Limb (tissue), 2 donors: Measurements from ENCODE around the gene TRPV5.

ENCODE experiments used
- DNase-seq, 2 donors: peaks; one replicate each; pipeline ENCODE4 v3.0.0-alpha.2; 2016; ENCODE audit errors: extremely low spot score in 2 of 2

TRPV5 gene

DNA sequence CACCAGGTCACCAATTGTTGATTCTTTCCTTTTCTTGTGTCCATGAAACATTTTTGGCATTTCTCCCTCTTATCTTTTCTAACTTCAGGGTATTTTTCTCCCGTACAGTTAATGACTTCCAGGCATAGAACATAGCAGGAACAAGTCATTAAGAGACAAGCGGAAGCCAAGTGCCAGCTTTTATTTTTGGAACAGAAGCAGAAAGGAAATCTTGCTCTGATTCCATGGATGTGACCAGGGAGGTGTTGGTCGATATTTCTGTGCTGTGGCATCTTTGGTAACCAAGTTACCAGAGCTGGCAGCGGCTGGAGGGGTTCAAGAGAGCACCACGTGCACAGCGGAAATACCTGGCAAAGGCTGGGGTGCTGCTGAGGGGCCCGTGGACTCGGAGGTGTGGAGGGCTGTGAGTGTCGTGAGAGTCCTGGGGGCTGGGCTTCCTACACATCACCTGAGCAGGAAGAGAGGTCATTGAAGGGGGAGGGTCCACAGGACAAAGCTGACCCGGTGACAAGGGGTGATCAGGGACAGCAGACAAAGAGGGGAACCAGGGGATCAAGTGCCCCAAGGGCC, 7.5 kb upstream of the TRPV5 start:
- no peak for DNase-seq

DNA sequence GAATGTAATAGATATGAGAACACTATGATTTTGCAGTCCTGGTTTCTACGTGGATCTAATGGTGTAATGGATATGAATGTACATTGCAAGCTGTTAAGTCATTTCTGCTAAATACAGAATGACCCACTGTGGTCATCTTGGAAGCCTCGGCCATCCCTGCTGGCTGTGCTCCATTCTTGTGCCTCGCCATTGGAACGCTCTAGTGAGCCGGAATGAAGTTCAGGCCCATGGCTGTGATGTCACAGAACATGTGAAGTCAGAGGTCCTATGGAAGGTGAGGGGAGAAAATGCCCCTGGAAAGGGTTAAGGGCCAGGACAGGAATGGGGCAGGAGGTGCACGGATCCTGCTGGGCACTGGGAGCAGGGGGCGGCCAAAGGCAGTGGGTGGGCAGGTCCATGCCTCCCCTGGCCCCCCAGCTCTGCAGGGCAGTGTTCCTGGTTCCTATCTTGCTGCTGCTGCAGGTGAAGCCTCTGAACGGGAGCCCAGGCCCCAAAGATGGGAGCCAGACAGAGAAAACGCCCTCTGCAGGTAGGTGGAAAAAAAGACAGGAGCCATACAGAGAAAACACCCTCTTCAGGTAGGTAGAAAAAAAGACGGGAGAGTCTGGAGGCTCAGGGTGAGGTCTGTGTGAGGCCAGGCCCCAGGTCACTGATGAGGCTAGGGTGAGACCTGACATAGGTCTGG, 5.8 kb upstream of the TRPV5 start, which contains the start of gene LLCFC1:
Gene LLCFC1 (plus strand): TSS at position 259 of the 685 bp plus-strand sequence. CDS start 138 bp downstream, at position 397.
- DNase-seq = no peak

DNA sequence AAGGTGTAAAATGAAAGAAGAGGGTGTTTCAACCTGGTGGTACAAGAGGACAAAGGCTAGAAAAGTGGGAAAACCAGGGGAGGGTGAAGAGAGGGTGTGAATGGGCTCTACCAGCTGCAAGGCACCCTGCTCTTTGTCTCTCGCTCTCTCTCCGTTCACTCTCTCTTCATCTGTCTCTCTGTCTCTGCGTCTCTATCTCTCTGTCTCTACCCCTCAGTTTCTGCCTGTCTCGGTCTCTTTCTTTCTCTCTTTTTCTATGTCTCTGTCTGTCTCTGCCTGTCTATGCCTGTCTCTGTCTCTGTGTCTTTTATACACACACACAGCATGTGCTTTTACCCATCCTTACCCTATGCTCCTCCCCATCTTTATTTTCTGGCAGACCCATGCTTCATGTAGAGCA, 5.1 kb upstream of the TRPV5 start:
- no peak for DNase-seq

DNA sequence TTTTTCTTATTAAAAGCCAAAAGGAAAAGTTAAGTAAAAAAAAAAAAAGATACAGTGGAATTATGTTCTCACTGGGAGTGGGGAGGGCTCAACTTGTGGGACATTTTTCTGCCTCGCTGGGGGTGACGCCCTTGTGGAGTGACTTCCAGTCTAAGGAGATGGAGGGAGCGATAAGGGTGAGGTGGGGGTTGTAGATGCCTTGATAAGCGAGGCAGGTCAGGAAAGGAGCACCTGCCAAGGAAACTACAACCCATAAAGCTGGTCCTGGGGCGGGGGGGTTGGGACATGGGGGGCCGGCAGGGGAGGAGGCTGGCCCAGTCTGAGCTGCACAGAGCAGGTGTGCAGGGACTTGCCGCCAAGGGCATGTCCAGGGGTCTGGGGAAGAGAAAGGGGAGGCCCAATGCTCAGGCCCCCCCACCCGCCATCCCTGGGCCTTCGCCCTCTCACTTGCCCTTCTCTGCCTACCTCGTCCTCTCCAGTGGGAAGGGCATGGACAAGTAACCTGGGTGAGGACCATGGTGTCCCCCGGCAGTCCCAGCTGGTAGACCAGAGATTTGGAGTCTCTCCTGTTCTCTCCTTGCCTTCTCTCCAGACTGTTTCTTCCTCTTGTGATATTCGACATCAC, 2.5 kb upstream of the TRPV5 start:
- no peak for DNase-seq

DNA sequence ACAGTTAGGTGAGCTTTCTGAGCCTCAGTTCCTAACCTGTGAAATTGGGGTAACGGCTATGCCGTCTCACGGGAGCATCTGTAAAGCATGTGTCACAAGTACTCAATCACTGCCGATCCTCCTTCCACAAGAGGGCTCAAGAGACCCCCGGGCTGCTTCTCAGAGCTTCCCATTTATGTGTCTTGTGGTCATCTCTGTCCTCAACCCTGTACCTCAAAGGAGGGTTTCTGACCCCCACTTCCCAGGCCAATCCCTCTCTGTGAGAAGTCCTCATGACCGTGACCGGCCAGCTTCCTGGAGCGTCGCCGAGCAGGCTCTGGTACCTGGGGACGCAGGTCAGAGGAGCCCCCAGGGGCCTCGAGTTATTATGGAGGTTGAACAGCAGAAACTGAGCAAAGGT, 510 bp upstream of the TRPV5 start:
- DNase-seq = no peak

DNA sequence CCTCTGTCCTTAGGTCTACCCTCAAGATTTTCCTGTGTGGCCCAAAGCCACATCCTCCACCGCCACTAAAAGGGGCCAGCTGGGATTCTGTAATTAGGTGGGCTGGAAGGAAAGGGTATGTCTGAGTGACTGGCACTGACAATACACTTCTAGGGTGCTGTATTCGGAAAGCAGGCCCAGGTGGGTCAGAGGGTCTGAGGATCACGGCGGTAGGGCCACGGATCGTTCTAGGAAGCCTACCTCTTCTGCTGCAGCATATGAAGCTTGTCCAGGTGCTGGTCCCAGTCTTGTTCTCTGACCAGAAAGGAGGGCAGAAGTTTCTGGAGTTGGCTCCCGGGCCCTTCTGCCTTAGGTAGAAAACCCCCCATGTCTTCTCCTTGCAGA, 462 bp downstream of the TRPV5 start:
- no peak for DNase-seq

DNA sequence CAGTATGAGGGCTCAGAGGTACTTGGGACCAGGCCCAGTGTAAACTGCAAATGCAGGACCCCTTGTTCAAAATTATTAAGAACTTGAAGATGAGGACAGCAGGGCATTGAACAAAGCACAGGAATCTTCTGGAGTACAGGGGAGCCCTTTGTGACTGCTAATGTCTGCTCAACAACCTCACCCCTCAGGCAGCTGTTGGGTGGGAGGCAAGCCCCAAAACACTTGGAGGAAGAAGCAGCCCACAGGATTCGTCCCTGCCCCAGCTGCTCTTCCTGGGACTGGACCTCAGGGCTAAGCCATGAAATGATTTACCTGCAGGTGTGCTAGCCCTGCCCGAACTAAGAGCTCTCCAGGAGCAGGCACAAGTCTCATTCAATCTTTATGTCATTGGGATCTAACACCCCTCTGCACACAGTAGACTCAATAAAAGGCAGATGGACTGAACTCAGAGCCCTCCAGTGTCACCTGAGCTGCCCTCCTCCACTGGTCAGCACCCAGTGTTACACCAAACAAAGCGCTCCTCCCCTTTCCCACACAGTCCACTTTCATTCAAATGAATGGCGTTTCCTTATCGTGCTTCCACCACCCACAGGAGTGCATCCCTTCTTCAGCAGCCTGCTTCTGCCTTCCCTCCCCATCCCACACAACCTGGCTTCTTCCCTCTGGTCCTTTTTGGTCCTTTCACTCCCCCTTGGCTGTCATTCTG, 1.0 kb downstream of the TRPV5 start:
- no peak for DNase-seq

DNA sequence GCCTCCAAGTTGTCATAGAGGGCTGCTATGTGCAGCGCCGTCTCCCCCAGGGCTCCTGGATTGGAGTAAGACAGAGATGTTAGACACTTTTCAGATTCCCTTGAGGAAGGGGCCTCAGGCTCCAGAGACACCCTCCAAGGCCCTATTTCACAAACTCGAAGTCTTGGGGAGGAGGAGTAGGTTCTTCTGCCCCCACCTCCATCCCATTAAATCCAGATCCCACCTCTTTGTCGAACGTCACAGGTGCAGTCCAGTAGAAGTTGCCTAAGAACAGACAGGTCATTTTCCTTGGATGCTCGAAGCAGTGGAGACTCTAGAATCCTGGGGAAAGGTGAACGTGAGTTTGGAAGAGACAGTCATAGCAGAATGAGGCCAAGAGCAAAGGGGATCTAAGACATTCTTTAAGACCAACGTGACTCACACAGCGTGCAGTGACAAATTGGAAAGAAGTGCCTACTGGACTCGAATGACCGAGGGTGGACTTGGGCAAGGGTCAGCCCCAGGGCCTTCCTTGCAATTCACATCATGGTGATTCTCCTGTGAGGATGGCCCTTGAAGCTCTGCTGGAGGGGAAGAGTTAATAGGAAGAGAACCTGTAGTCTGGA, 3.3 kb downstream of the TRPV5 start:
- no peak for DNase-seq

DNA sequence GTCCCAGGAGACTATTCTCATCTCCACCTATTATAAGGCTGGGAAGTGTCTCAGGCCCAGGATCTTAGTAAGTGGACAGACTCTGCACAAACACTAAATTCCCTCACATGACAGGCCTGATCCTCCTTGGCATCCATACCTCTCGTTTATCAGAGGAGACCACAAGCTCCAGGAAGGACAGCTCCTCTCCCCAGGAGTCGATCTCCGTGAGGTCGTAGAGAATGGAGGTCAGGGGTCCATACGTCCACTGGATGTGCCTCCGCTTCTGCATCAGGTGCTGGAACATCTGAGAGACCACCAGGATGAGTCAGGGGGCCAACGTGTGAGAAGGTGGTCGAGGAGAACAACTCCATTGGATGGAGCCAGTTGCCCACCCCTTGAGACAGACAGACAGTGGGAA, 5.6 kb downstream of the TRPV5 start:
- DNase-seq = no peak

DNA sequence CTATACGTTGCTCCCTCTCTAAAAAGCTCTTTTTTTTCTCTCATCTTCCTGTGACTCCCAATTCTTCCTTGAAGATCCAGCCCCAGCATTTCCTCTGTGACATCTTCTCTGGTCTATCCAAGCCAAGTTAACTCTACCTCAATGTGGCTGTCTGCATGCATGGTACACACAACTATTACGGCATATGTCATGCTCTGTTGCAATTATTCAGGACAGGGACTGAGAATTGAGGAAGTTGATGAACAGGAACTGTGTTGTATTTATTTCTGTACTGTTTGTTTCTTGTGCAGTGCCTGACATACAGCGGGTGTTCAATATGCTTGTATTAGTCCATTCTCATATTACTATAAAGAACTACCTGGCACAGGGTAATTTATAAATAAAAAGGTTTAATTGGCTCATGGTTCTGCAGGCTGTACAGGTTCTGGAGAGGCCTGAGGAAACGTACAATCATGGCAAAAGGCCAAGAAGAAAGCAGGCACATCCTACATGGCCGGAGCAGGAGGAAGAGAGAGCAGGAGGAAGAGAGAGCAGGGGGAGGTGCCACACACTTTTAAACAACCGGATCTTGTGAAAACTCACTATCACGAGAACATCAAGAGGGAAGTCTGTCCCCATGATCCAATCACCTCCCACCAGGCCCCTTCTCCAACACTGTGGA, 6.3 kb downstream of the TRPV5 start:
- no peak for DNase-seq

DNA sequence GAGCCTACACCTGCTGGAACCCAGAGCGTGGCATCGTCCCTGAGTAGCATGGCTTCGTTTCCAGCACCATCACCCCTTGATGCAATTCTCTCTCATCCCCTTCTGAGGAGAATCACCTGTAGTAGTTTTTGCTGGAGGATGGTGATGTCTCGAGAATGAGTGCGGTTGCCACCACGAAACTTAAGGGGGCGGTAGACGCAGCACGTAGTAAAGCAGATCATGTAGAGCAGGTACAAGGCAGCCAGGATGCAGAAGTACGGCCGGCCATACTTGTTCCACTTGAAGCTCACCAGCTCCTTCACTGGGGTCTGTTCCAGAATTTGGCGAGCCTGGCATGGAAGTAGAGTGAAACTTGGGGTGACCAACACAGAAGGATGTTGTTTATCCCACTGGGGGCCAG, 8.1 kb downstream of the TRPV5 start:
- no peak for DNase-seq

DNA sequence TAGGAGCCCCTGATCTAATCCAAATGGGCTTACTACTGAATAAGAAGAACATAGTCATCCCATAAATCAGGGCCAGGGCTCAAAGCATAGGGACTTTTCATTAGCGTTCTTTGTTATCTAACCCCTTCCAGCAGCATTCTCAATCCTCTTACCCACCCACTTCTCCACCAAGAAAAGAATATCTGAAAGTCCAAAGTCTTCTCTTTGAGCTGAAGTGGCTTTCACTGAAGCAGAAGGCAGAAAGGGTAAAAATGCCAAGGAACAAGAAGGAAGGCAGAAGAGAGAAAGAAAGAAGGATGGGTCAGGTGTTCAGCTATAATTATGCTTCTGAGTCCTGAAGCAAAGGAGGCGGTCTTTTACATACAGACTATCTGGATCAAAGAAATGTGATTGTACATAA, 10.2 kb downstream of the TRPV5 start:
- DNase-seq = no peak

DNA sequence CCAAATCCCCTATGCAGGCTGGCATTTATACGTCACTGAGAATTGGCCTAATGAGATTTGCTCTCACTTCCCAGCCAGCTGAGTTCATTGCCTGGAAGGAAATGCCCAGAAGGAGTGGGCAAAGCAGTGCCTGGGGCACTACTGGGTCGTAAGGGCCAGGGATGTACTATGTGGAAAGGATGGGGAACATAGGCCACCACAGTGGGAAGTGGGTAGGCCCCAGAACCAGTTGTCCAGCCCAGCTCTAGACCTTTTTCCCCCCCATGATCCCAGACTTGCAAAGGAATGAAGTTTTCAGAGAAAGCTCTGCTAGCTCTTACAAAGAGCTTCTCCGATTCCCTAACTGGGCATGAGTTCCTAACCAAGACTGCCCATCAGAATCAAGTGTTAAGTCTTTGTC, 13.9 kb downstream of the TRPV5 start:
- no peak for DNase-seq

DNA sequence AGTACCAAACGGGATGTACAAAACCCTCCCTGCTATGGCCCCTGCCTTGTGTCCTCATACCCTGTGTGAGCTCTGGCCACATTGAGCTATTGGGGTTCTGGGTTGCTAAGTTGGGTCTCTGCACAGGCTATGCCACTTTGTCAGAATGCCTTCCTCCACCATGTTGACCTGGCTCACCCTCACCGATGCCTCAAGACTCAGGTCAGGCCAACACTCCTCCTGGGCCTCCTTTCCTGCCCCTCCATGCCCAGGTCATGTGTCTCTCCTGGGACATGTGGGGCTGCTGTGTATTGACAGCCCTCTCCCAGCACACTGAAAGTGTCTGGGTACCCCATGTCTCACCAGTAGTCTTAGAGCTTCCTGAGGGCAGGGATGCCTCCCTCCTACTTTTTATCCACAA, 14.6 kb downstream of the TRPV5 start:
- DNase-seq = no peak

DNA sequence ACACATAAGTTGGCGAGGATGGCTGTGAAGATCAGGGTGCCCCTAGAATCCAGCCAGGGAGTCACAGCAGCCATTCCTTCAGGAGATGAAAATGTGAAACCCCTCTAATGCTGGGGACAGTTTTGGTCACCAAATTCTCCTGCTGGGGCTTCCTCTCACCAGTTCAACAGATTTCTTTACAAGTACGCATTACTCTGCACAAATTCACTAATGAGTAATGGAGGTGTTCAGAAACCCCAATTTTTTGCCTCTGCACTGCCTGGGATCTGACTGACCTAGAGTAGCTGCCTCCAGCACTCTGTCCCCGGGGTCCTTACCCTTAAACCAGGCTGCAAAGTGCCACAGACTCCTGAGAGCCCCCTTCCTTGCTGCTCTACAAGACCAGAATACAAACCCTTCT, 16.1 kb downstream of the TRPV5 start:
- DNase-seq = no peak

DNA sequence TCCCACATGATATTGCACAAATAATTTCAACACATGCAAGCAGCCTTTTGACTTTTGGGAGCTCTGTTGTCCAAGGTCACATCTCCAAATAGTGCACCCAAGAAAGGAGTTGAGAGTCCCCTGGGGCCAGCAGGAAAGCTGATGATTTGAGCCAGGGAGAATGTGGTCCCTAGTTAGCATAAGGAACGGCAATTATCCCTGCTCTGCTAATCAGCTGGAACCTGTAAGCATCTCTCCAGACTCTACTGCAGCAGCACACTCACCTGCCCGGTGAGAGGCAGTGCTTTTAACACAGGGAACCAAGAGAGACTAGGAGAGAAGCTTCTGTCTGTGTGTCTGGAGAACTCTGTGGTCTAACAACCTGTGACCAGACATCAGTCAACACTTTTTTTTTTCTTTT, 17.0 kb downstream of the TRPV5 start:
- no peak for DNase-seq

DNA sequence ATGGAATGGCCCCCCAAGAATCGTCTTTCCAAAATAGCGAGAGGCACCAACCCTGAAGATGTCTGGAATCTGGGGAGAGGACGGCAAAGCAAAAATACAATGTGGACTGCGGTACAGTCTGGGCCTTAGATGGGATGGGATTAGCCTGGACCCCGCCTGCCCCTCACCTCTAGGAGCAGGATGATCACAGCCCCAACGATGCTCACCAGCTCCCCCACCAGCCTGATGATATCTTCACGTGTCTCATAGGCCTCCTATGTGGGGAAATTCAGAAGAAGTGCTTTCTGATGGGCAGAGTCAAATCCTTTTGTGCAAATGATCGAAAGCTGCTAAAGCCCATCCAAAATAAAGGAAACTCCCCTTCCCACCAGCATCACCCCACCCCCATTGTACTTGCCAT, 18.2 kb downstream of the TRPV5 start:
- DNase-seq = no peak

DNA sequence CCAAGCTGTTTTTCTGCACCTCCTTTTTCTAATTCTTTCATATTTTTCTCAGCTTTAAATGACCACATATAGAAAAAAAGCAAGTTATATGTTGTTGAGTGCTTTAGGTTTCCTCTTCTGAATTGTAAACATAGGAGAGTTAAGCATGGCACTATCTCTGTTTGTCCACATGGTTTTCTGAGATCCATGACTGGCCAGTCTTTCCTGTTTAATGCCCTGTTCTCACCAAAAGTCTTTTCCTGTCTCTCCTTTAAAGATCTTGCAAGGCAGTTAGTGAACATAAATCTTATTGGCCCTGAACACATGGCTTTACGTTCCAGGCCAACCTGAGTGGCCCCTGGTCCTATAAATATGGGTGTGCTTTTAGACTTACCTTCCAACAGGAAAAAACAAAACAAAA, 19.4 kb downstream of the TRPV5 start:
- no peak for DNase-seq

DNA sequence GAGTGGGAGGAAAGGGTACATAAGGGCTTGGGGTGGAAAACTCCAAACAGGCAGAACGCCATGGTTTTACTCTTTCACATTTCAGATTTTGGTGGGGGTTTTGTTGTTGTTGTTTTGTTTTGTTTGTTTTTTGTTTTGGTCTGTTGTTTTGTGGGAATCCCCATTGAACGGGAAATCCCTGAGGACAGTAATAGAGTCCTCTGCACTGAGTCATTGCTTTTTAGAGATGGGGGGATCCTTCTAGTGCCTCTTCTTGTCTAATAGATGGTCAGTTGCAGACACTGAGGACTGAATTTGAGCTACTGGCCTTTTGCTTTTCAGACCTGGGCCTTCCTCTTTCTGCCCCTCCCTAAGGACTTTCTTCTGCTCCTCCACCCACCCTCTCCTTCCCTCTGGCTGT, 20.0 kb downstream of the TRPV5 start:
- DNase-seq = no peak

DNA sequence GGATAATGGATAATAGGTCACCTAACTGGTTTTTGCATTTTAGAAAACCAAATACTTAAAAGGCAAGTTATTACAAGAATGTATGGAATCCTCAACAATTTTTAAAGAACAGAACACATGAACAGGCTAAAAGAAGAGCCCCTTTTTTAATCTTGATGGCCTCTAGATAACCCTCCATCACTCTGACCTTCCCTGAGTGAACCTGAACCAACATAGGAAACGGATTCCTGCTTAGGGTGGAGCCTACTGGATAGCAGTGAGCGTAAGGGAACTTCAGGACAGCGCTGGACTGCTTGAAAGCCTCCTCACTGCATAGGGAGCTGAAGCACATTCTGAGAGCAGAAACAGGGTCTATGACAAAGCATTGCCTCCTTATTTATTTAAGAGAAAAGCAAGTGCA, 20.5 kb downstream of the TRPV5 start:
- no peak for DNase-seq

DNA sequence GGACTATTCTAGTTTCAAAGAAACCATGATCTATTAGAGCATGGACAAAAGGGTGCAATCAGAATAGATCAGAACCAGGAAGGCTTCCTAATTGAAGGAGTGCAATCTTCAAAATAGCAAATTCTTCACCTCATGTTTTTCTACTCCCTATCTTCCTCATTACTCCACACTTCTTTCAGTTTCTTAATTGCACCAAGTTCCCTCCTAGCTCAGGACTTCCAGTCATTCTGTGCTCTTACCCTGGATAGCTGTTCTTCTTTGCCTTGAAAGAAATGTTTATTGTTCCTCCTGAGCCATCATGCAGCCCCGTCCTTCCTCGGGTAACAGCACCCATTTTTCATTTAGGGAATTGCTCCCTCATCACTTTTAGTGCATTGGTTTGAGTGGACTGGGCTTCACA, 23.1 kb downstream of the TRPV5 start:
- no peak for DNase-seq

DNA sequence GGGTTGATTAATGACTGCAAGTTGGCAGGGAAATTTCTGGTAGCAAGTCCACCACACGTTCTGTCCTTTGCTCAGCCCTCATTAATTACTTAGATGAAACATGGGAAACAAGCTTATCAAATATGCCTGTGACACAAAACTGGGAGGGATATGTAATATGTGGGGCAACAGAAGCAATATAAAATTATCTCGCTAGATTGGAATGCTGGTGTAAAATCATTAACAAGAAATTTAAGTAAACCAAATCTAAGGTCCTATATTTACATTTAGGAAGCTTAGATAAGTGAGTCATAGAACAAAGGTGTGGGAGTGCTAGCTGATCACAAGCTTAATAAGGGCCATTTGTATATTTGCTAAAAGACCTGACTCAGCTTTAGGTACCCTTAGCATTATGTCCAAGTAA, 23.5 kb downstream of the TRPV5 start:
- no peak for DNase-seq
